Measurements from ENCODE around the gene CHRNA4. TPM values are rescaled to one million over a fixed set of nuclear protein-coding genes. Genes with fewer than 3 reads are reported as not detected.
"Not testable (repeated sequence)": the region's sequence is repeated elsewhere in the genome, so short reads cannot be mapped to it uniquely, and the experiment has no call there.

The CHRNA4 gene
- total RNA-seq, 1 donor from 2014 or later: not detected

DNA sequence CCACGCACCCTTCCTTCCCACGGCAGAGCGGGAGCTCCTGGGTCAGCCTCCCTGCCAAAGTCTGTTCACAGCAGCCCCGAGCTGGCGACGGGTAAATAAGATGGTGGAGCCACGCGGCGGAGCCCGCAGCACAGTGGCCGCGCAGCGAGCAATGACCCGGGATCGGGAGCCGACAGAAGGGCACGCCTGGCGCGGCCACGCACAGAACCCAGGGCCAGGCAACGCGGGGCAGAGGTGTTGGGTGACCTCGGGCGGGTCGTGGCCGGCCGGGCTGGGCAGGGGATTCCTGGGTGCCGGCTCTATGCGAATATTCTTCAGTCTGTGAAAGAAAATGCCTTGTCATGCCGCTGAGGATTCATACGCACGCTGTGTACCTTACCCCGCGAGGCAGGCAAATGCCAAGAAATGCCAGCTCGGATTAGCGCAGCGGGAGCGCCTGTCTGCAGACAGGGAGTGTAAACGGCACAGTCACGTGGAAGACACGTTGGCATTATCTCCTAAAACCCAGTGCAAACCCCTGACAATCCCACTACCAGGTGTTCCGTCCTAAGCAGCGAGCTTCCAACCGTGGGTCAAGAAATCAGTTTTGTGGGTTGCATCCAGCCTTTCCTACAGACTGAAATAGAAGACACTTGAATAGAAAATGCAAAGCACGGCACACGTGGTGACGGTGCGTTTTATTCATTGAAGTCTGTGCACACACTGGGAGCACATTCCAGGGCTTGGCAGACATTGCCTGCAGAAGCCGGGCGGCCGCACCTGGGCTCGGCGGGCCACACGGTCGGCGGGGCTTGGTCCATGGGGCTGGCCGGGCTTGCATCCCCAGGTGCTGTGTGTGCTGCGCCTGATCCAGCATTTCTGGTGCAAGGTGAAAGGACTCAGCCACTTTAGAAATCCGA, 18.3 kb downstream of the CHRNA4 start:
- Mint-ChIP-seq H3K27ac (no peak overlapping the region), H3K4me3 (no peak overlapping the region), H3K4me1 (ENCODE audit: low read depth) (no peaks in the 10 kb centered on the region), H3K9me3 (peaks cover 24% of the 10 kb centered on the region), H3K36me3 (ENCODE audit: low read depth) (no peaks in the 10 kb centered on the region), H3K27me3 (ENCODE audit: insufficient read depth) (no peaks in the 10 kb centered on the region)
- no peak for DNase-seq (ENCODE audit: low spot score)
- intact Hi-C loops (cut with micrococcal nuclease): no loop called here

- H3K27me3 Mint-ChIP-seq (ENCODE audit: insufficient read depth); H3K27ac Mint-ChIP-seq; H3K4me1 Mint-ChIP-seq (ENCODE audit: low read depth); H3K4me3 Mint-ChIP-seq; H3K36me3 Mint-ChIP-seq (ENCODE audit: low read depth); DNase-seq (ENCODE audit: low spot score); intact Hi-C loops (cut with micrococcal nuclease): not testable (repeated sequence)
- H3K9me3 Mint-ChIP-seq: peaks cover 24% of the 10 kb centered on the region
Observed at GRCh38 chr20:63340158-63340688, 20.9 kb downstream of the CHRNA4 start.

GRCh38 chr20:63339154-63340094, 21.7 kb downstream of the CHRNA4 start:
- intact Hi-C loops (cut with micrococcal nuclease); H3K4me1 Mint-ChIP-seq (ENCODE audit: low read depth); H3K4me3 Mint-ChIP-seq; DNase-seq (ENCODE audit: low spot score); H3K27me3 Mint-ChIP-seq (ENCODE audit: insufficient read depth); H3K36me3 Mint-ChIP-seq (ENCODE audit: low read depth); H3K27ac Mint-ChIP-seq: not testable (repeated sequence)
- H3K9me3 Mint-ChIP-seq: peaks cover 24% of the 10 kb centered on the region

- Mint-ChIP-seq H3K36me3 (ENCODE audit: low read depth) (no peaks in the 10 kb centered on the region), H3K4me3 (no peak overlapping the region), H3K9me3 (peaks cover 24% of the 10 kb centered on the region), H3K27me3 (ENCODE audit: insufficient read depth) (peaks cover 2% of the 10 kb centered on the region), H3K4me1 (ENCODE audit: low read depth) (no peaks in the 10 kb centered on the region), H3K27ac (no peak overlapping the region)
- no peak for DNase-seq (ENCODE audit: low spot score)
- intact Hi-C loops (cut with micrococcal nuclease): no loop called here
Observed at GRCh38 chr20:63337786-63338420, 23.2 kb downstream of the CHRNA4 start.

GRCh38 chr20:63336232-63336752, 24.9 kb downstream of the CHRNA4 start:
- no peak overlapping the region for H3K4me3 Mint-ChIP-seq
- H3K4me1 Mint-ChIP-seq (ENCODE audit: low read depth): no peaks in the 10 kb centered on the region
- H3K27me3 Mint-ChIP-seq (ENCODE audit: insufficient read depth): peaks cover 2% of the 10 kb centered on the region
- intact Hi-C loops (cut with micrococcal nuclease): no loop called here
- no peak overlapping the region for H3K27ac Mint-ChIP-seq
- H3K9me3 Mint-ChIP-seq: peaks cover 32% of the 10 kb centered on the region
- no peaks in the 10 kb centered on the region for H3K36me3 Mint-ChIP-seq (ENCODE audit: low read depth)
- DNase-seq (ENCODE audit: low spot score): no peak

- Mint-ChIP-seq H3K36me3 (ENCODE audit: low read depth) (no peaks in the 10 kb centered on the region), H3K4me3 (no peak overlapping the region), H3K9me3 (peaks cover 30% of the 10 kb centered on the region), H3K4me1 (ENCODE audit: low read depth) (no peaks in the 10 kb centered on the region), H3K27ac (no peak overlapping the region), H3K27me3 (ENCODE audit: insufficient read depth) (peaks cover 2% of the 10 kb centered on the region)
- intact Hi-C loops (cut with micrococcal nuclease): no loop called here
- no peak for DNase-seq (ENCODE audit: low spot score)
Observed at GRCh38 chr20:63335711-63336110, 25.4 kb downstream of the CHRNA4 start.

GRCh38 chr20:63335060-63335459, 26.1 kb downstream of the CHRNA4 start:
- H3K27me3 Mint-ChIP-seq (ENCODE audit: insufficient read depth); H3K4me3 Mint-ChIP-seq; H3K36me3 Mint-ChIP-seq (ENCODE audit: low read depth); intact Hi-C loops (cut with micrococcal nuclease); H3K4me1 Mint-ChIP-seq (ENCODE audit: low read depth); DNase-seq (ENCODE audit: low spot score); H3K27ac Mint-ChIP-seq: not testable (repeated sequence)
- H3K9me3 Mint-ChIP-seq: peaks cover 25% of the 10 kb centered on the region

GRCh38 chr20:63334356-63334755, 26.8 kb downstream of the CHRNA4 start:
- H3K4me3 Mint-ChIP-seq: no peak overlapping the region
- H3K36me3 Mint-ChIP-seq (ENCODE audit: low read depth): no peaks in the 10 kb centered on the region
- H3K9me3 Mint-ChIP-seq: peaks cover 18% of the 10 kb centered on the region
- no peak for DNase-seq (ENCODE audit: low spot score)
- no peaks in the 10 kb centered on the region for H3K4me1 Mint-ChIP-seq (ENCODE audit: low read depth)
- peaks cover 2% of the 10 kb centered on the region for H3K27me3 Mint-ChIP-seq (ENCODE audit: insufficient read depth)
- intact Hi-C loops (cut with micrococcal nuclease): no loop called here
- no peak overlapping the region for H3K27ac Mint-ChIP-seq

DNA sequence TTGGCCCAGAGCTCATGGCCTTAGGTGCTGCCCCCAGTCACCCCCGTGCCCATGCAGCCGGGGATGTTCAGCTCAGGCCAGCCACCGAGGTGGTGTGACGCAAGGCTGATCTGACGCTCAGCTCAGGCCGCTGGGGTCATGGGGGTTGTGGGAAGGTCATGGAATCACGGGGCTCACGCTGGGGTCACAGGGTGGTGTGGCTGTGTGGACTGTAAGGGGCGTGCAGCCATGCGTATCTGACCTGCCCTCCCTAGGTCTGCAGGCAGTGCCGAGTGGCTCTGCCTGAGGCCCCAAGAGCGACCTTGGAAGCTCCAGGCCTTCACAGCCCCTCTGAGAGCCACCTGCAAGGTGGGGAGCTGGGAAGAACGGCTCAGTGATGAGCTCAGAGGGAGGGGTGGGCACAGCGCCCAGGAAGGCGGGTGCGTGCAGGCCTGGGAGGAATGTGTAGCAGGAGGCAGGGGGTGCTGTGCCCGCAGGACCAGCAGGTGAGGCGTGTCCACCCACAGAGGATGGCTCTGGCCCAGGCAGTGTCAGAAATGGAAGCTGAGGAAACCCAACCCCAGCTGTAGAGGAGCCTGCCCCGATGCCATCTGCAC, 27.8 kb downstream of the CHRNA4 start:
- intact Hi-C loops (cut with micrococcal nuclease): no loop called here
- DNase-seq (ENCODE audit: low spot score): no peak
- Mint-ChIP-seq H3K4me3 (no peak overlapping the region), H3K4me1 (ENCODE audit: low read depth) (no peaks in the 10 kb centered on the region), H3K36me3 (ENCODE audit: low read depth) (no peaks in the 10 kb centered on the region), H3K9me3 (peaks cover 12% of the 10 kb centered on the region), H3K27ac (no peak overlapping the region), H3K27me3 (ENCODE audit: insufficient read depth) (peaks cover 2% of the 10 kb centered on the region)

DNA sequence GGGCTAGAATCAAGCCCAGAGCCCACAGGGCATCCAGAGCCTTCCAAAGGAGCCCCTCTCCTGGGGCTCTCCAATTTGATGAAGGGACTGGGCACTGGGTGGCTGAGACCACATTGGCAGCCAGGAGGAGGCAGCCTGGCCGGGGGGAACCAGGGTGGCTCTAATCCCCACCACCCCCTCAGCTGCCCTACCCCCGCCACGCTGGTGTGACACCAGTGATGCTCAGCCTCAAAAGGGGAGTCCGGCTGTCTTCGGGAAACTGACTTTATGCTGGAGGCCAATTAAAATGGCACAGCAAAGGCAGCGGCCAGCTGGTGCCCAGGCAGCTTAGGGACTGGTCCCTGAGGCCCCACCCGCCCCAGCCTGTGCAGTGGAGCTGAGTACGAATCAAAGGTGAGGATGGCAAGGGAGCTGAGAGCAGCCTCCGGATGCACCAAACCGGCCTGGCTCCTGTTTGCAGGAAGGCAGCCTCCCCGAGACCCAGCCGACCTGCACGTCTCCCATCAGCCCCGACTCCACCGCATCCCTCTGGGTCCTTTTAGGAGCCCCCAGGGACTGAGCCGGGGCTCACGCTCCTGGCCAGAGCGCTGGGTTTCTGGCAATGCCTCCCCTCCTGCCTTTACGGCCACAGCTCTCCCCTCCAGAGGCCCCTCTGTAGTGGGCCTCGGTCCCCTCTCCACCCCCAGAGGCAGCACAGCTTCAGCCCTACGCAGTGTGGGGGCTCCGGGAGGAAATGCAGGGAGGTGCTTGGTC, 28.5 kb downstream of the CHRNA4 start:
- no peak for DNase-seq (ENCODE audit: low spot score)
- Mint-ChIP-seq H3K27ac (no peak overlapping the region), H3K4me3 (no peak overlapping the region), H3K4me1 (ENCODE audit: low read depth) (no peaks in the 10 kb centered on the region), H3K36me3 (ENCODE audit: low read depth) (no peaks in the 10 kb centered on the region), H3K27me3 (ENCODE audit: insufficient read depth) (peaks cover 2% of the 10 kb centered on the region), H3K9me3 (peaks cover 8% of the 10 kb centered on the region)
- intact Hi-C loops (cut with micrococcal nuclease): no loop called here

DNA sequence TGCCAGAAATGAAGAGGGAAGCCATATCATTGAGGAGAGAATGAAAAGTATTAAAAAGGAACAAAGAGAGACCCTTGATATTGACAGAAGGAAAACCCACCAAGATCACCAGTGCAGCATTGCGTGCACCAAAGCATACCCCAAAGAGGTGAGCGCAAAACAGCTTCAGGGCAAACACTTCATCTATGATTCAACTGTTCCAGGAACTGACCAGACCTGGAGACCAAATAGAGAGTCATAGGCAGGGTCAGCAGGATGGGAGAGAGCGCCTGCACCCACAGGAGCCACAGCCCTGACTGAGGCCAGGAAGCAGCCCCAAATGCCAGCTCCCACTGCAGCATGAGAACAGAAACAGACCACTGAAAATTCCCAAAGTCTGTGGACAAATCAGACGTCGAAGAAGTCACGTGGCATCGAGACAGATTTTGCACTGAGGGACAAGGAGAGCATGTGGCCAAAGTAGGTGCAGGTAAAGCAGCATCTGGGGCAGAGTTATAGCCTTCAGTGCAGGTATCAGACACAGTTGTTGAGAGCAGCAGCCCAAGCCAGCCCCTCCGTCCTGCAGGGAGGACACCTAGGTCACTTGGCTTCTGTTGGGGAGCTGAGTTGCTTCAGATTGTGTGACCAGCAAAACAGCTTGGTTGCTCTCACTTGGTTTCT, 29.3 kb downstream of the CHRNA4 start:
- H3K36me3 Mint-ChIP-seq (ENCODE audit: low read depth): no peaks in the 10 kb centered on the region

More for the DNA sequence above, 29.3 kb downstream of the CHRNA4 start:
- Mint-ChIP-seq H3K27me3 (ENCODE audit: insufficient read depth) (no peaks in the 10 kb centered on the region), H3K27ac (no peak overlapping the region), H3K4me3 (no peak overlapping the region), H3K9me3 (peaks cover 8% of the 10 kb centered on the region), H3K4me1 (ENCODE audit: low read depth) (no peaks in the 10 kb centered on the region)
- DNase-seq (ENCODE audit: low spot score): no peak
- intact Hi-C loops (cut with micrococcal nuclease): no loop called here

Measured in activated T-helper 1 cell treated with anti-CD3 and anti-CD28 coated beads, Interleukin-12 subunit alpha, Interleukin-12 subunit beta, Interleukin-2, Interleukin-4 antibody, amounts not matched to agents 30 ng/mL and 10 ng/mL and 1 ng/mL, durations not matched to agents 14 hours and 24 hours and 36 hours (primary cell).